Measurements from ENCODE around the gene CDC73.

GRCh38 chr1:193293726-193294125 is 171.9 kb downstream of the CDC73 start:
- TF ChIP-seq SP1 (IDR thresholded peaks at IDR 0.05), result no peak
- TF ChIP-seq SUZ12 (IDR thresholded peaks at IDR 0.05), result no peak
- no peak for TF ChIP-seq FOXM1 (IDR thresholded peaks at IDR 0.05; ENCODE audit: borderline replicate concordance)
- no peak for TF ChIP-seq L3MBTL2 (conservative IDR thresholded peaks at IDR 0.05)
- TF ChIP-seq LEF1 (IDR thresholded peaks at IDR 0.05; ENCODE audit: borderline replicate concordance), result no peak
- TF ChIP-seq, protein P1, sequence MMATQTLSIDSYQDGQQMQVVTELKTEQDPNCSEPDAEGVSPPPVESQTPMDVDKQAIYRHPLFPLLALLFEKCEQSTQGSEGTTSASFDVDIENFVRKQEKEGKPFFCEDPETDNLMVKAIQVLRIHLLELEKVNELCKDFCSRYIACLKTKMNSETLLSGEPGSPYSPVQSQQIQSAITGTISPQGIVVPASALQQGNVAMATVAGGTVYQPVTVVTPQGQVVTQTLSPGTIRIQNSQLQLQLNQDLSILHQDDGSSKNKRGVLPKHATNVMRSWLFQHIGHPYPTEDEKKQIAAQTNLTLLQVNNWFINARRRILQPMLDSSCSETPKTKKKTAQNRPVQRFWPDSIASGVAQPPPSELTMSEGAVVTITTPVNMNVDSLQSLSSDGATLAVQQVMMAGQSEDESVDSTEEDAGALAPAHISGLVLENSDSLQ (IDR thresholded peaks at IDR 0.05), result no peak
- no peak for TF ChIP-seq FOXK2 (IDR thresholded peaks at IDR 0.05)
- no peak for TF ChIP-seq FOXA1 (IDR thresholded peaks at IDR 0.05)
- no peak for TF ChIP-seq BHLHE40 (IDR thresholded peaks at IDR 0.05; ENCODE audit: borderline replicate concordance)
- TF ChIP-seq ELF4 (IDR thresholded peaks at IDR 0.05), result no peak
- no peak for TF ChIP-seq ZNF384 (IDR thresholded peaks at IDR 0.05)
- no peak for TF ChIP-seq ARNT (IDR thresholded peaks at IDR 0.05)

Measured in HEK293T (cell line).